Activated naive CD4-positive, alpha-beta T cell treated with anti-CD3 and anti-CD28 coated beads, Interleukin-2, amount 50 U/mL, for 72 hours (primary cell): ENCODE measurements around the gene SLC6A20. TPM values are rescaled to one million over a fixed set of nuclear protein-coding genes. Genes with fewer than 3 reads are reported as not detected.

Experiments
- ATAC-seq, 2 donors: fragments of 150-1000 bp; cut with Tn5 transposase; 2 replicates each; pipeline ENCODE4 v1.10.0; 2021; ENCODE audit warnings: mild to moderate bottlenecking in 2 of 2, moderate library complexity in 2 of 2
- DNase-seq, 2 donors: peaks; one replicate each; pipeline ENCODE4 v3.0.0; 2021 to 2022; ENCODE audit warnings: low spot score in 2 of 2
- H3K27ac Mint-ChIP-seq, 2 donors: one replicate each; pipeline ENCODE4 v1.8.0; 2022; ENCODE audit warnings: mild to moderate bottlenecking in 2 of 2, mixed read lengths in 2 of 2
- H3K36me3 Mint-ChIP-seq, 2 donors: one replicate each; pipeline ENCODE4 v1.8.0; 2022; ENCODE audit warnings: mixed read lengths in 2 of 2
- H3K9me3 Mint-ChIP-seq, 2 donors: one replicate each; pipeline ENCODE4 v1.8.0; 2022; ENCODE audit warnings: mixed read lengths in 2 of 2
- total RNA-seq, 2 donors: library from RNA; stranded (reverse); gene quantifications; one replicate each; pipeline ENCODE4 v1.2.3, GENCODE V29; 2022

Gene SLC6A20
- total RNA-seq, 2 donors from 2014 or later = not detected

DNA sequence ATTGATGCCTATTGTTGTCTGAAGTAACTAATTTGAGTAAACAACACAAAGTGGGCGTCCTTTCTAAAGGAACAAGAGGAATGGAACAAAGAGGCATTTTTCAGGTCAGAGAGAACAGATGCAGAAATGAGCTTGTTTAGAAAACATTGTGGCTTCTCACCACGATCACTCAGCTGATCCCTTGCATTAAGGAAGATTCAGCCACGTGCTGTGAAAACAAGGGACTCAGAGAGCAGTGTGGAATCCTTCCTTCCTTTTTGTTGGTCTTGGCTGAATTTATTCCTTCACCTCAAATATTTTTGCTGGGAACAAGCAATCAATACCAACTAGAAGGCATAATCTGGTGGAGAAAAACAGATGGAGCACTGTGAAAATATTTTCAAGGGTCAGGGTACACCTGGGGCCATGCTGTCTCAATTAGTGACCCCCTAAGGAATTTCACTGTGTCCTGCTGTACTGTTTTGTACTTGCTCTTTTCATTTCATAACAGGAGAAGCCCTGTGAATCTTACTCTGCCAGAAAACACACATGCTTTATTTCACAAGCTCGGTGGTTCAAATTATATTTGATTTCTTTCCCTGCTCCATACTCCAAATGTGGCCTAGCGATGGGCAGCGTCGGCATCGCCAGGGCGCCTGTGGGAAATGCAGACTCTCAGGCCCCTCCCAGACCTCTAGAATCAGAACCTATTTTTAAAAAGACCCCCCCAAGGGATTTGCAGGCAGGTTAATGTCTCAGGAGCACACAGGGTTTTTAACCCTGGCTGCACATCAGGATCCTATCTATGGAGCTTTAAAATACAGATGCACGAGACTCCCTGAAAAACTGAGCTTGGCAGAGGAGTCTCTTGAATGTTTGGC, 11.6 kb upstream of the SLC6A20 start:
- no peak overlapping the region for H3K27ac Mint-ChIP-seq
- H3K9me3 Mint-ChIP-seq = no peaks in the 10 kb centered on the region

DNA sequence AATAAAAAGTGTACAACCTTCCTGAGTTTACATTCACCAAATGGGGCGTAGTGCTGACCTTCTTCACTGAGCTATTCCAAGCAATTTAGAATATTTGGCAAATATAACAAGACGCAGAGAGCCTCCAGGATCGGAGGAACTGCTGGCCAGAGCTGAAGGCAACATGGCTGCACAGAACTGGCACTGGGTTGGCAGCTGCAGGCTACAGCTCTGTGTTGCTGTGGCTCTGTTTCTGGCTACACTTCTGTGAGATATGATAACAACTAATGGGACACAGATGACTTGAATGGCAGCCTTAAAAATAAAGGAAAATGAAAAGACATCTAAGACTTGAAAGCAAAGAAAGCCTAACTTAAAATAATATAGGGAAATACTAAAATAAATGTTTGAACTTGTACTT, 10.8 kb upstream of the SLC6A20 start:
- Mint-ChIP-seq H3K36me3 (no peaks in the 10 kb centered on the region), H3K9me3 (no peaks in the 10 kb centered on the region), H3K27ac (no peak overlapping the region)
- DNase-seq = no peak
- no peak for ATAC-seq

More for the DNA sequence above, 11.6 kb upstream of the SLC6A20 start:
- no peak for DNase-seq
- H3K36me3 Mint-ChIP-seq = no peaks in the 10 kb centered on the region
- ATAC-seq = no peak

DNA sequence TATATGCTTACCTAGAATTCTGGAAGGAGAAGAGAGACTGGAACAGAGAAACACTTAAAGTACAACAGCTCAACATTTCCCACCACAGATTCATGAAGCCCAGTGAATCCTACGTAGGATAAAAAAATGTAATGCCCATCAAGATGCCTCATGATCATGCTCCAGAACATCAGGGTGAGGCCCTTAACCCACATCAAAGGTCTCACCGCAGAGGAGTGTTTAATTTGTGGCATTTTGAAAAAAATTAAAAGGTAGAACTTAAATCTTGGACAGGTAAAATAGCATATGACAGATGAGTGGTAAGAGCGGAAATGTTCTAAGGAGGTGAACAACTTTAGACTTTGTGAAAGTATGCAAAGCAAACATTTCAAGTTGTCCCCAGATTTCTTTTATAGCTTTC, 9.7 kb upstream of the SLC6A20 start:
- Mint-ChIP-seq H3K27ac (no peak overlapping the region), H3K36me3 (no peaks in the 10 kb centered on the region), H3K9me3 (no peaks in the 10 kb centered on the region)
- DNase-seq (no peak), ATAC-seq (no peak)

DNA sequence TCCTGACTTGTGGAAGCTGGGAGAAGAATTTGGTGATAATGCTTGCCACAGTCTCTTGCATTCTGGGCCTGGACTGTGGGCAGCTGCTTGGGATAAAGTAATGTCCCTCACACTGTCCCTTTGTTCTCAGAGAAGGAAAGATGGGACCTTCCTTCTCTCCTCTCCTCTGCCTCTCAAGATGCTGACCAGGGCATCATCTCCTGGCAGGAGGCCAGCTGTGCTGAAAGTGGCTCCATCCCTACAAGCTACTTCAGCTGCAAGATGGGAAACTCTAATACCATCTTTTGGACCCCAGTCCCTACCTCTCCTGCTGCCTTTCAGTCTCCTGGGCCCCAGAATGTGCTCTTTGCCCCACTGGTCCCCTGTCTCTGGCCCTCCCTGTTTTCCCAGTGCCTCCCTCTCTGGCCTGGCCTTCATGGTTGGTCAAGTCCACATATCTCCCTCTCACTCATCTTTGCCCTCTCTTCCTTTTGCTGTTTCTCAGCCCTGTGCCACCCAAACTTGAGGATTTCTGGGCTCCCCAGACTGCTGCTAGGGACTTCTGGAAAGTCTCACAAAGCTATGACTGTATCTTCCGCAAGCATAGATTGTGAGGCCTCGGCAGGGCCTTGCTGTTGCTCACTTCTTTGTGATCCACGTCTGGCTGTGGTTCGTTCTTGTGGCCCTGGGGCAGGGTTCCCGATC, 7.1 kb upstream of the SLC6A20 start:
- Mint-ChIP-seq H3K27ac (no peak overlapping the region), H3K36me3 (no peaks in the 10 kb centered on the region), H3K9me3 (no peaks in the 10 kb centered on the region)
- DNase-seq (no peak), ATAC-seq (no peak)

DNA sequence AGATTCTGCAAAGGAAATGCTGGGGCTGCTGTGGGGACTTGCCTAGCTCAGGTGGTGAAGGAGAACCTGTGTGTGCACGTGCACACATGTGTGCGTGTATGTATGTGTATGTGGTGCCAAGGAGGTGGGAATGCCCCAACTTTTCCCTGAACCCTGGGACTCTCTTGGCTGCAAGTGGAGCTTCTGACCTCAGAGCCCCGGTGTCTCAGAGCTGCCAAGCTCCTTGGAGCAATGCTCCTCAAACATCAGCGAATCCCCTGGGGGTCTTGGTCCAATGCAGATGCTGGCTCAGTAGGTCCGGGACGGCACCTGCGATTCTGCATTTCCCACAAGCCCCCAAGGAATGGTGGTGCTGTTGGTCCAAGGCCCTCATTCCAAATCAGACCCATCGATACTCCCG, 5.8 kb upstream of the SLC6A20 start:
- no peak for DNase-seq
- Mint-ChIP-seq H3K9me3 (no peaks in the 10 kb centered on the region), H3K27ac (no peak overlapping the region), H3K36me3 (no peaks in the 10 kb centered on the region)
- ATAC-seq = no peak

DNA sequence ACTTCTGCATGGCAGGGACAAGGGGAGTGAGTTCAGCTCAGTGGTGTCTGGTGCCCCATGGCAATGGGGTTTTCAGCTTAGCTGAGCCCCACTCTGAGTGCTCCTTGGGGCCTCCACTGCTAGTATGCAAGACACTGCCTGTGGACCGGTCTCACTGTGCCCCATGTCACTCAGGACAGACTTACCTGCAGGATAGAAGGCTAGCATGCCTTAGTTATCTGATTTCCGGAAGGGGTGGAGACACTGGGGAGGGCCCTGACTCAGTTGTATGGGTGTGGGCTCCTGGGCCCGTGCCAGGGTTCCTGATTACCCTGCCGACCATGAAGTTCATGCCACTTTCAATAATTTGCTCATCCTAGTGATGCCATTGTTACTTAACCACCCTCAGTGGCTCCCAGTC, 4.3 kb upstream of the SLC6A20 start:
- no peak for ATAC-seq
- H3K27ac Mint-ChIP-seq = no peak overlapping the region
- DNase-seq = no peak
- H3K36me3 Mint-ChIP-seq = peaks cover 0 to under 1% of the 10 kb centered on the region in 2 donors
- no peaks in the 10 kb centered on the region for H3K9me3 Mint-ChIP-seq

DNA sequence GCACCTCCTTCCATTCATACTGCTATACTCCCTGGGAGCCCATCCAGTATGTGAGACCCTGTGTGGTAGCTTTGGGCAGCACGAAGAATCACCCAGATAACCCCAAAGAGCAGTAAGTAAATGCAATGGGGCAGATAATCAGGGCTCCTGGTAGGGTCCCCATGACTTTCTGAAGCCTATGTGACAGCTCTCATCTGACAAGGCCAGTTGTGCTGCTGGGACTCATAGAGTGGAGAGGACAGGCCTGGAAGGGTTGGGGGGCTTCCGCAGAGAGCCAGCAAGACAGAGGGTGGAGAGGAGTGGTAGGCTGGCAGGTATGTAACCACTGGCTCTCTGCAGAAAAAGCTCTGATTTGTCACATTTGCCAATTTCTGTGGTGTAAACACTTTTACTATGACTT, 3.2 kb upstream of the SLC6A20 start:
- DNase-seq = no peak
- peaks cover 0 to 6% of the 10 kb centered on the region in 2 donors for H3K36me3 Mint-ChIP-seq
- H3K9me3 Mint-ChIP-seq = no peaks in the 10 kb centered on the region
- no peak overlapping the region for H3K27ac Mint-ChIP-seq
- no peak for ATAC-seq

DNA sequence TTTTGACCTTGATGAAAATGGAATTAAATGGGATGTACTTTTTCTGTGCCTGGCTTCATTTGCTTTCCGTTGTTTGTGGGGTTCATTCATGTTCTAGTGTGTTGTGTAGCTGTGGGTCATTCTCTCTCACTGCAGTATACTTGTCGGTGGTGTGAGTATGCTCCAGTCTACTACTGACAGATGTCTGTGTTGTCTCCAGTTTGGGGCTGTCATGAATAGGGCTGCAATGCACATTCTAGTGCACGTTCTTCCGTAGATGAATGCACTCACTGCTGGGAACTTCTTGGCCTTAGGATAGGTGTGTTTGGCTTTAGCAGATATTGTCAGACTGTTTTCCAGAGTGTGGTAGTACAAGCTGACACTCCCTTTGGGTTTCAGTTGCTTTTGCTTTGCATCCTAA, 1.7 kb upstream of the SLC6A20 start:
- DNase-seq (no peak), ATAC-seq (no peak)
- Mint-ChIP-seq H3K27ac (no peak overlapping the region), H3K36me3 (peaks cover 0 to 6% of the 10 kb centered on the region in 2 donors), H3K9me3 (no peaks in the 10 kb centered on the region)

DNA sequence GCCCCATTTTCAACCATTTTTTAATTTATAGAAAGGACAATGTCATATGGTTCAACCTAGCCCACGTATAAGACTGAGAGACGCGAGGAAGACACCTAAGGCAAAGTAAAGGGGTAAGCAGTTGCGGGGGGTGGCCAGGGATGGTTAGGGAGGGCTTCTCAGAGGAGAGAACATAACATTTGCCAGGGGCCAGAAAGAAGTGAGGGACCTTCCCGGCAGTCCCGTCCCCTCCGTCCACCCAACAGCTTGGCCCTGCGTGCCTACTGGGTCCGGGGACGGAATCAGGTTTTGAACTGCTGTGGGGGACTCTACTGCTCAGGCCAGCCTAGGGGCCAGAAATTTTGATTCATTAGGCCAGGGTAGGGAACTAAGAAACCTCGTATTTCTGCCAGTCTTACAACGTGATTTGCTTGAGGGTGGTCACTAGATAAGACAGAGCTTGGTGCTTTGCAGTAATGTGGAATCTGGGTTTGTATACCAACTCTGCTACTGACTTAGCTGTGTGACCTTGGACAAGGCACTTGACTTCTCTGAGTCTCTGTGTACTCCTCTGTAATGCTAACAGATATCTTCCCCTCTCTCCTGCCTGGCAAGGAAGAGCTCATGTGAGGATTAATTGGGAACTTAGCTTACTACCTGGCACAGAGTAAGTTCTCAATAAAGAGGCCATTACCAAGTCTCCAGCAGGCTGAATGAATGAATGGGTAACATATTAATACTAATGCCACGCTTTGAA, 734 bp upstream of the SLC6A20 start:
- H3K36me3 Mint-ChIP-seq = peaks cover 0 to 6% of the 10 kb centered on the region in 2 donors
- no peak overlapping the region for H3K27ac Mint-ChIP-seq
- DNase-seq (no peak), ATAC-seq (no peak)
- no peaks in the 10 kb centered on the region for H3K9me3 Mint-ChIP-seq

DNA sequence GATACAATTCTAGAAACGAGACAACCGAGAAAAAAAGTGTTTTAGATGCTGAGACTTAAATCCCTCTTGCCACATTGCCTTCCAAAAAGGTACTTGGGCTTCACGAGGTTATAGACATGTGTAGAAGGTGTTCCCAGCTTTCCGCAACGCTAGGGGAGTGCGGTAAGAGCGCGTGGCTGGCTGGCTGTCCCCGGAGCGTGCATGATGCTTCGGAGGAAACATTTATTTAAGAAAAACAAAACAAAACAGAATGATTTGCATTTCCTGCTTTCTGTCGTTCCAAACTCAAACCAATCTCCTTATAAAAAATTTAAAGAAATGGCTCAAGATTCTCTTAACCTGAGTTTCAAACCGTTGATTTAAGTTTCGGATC, 841 bp downstream of the SLC6A20 start:
- DNase-seq (no peak), ATAC-seq (no peak)
- Mint-ChIP-seq H3K27ac (no peak overlapping the region), H3K9me3 (peaks cover 4% of the 10 kb centered on the region in 2 donors), H3K36me3 (peaks cover 5 to 10% of the 10 kb centered on the region in 2 donors)

DNA sequence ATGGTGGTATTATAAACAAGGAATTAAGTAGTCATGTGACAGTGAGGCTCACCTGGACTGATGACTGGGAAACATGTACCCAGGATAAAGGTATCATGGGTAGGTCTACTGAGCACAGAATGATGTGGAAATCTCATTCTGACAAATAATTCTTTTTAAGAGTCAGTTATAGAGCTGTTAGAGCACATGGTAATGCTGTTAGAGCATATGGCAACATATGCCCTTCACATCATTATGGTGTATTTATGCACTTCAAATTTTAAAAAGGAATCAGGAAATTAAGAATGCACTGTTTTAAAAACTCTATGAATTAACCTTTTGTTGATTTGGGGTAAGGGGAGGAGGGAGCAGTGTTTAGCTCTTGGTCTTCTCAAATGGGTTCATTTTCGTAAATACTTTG, 1.7 kb downstream of the SLC6A20 start:
- Mint-ChIP-seq H3K27ac (no peak overlapping the region), H3K36me3 (peaks cover 13% of the 10 kb centered on the region in 2 donors), H3K9me3 (peaks cover 4 to 11% of the 10 kb centered on the region in 2 donors)
- ATAC-seq (no peak), DNase-seq (no peak)

DNA sequence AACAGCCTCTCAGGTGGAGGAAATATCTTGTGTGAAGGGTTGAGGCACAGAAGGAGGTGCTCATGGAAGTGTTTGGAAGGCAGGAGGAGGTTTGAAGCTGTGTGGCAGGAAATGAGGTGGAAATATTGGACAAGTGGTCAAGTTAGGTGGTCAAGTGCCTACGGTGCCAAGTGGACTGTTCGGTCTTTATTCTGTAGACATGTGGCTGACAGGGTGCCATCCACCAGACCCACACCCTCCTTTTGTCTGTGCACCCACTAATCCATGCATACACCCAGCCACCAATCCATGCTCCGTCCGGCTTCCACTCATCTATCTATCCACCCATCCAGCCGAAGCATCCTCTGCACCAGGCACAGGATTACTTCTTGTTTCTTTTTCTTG, 2.2 kb downstream of the SLC6A20 start:
- Mint-ChIP-seq H3K36me3 (peaks cover 13% of the 10 kb centered on the region in 2 donors), H3K27ac (no peak overlapping the region), H3K9me3 (peaks cover 4 to 12% of the 10 kb centered on the region in 2 donors)
- no peak for DNase-seq
- no peak for ATAC-seq

DNA sequence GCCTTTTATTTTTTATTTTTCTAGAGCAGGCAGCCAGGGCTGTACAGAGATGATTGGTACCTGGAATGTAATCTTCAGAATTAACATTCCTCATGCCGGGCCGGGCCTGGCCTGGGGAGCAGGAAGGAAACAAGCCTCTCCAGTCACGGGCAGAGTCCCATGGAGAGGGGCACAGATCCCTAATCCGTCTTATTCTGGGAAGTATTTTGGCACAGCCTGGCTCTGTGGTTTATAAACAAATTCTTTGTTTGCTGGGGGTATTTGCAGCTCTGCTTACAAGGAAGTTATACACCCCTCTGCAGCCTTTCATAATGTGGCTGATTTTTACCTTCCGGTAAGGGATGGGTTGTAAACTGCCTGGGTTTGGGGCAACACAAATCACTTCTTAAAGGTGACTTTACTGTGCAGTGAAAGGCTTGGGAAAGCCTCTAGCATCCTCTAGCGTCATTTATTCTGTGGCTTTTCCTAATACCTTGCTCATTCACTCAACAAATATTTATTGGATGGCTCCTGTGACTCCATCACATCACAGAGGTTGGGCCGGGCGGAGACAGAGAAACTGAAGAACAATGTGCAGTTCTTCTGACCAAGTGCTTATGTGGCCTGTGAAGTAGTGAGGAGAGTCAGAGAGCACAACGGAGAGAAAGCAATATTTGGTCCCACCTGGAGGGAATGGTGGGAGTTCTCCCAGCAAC, 2.7 kb downstream of the SLC6A20 start:
- no peak for ATAC-seq
- peaks cover 13 to 17% of the 10 kb centered on the region in 2 donors for H3K36me3 Mint-ChIP-seq
- H3K27ac Mint-ChIP-seq = no peak overlapping the region
- peaks cover 4 to 17% of the 10 kb centered on the region in 2 donors for H3K9me3 Mint-ChIP-seq
- DNase-seq = no peak

DNA sequence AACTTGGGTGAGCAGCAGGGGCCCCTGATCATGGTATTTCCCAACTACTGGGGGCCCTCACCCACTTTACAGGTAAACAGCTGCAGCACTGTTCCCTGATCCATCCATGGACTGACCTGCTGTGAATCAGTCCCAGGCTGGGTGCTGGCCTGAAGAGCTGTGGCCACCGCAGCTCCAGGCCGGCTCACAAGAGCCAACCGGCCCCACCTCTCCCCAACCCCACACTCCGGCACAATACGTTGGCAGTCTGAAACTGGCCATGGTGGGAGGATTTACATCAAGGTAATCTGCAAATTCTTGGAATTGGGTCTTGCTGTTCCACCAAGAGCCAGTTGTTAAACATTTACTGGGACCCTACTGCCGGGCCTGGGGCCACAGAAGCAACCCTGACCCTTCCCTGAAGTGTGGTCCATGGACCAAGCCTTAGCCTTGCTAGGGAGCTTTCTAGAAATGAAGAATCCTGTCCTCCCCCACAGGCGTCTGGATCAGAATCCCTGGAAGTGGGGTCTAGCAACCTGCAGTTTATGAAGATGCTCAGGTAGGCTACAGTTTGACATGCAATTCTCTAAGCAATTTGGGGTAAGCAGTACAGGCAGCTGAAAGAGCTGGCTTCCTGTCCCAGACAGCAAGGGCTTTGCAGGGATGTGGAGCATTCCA, 3.7 kb downstream of the SLC6A20 start:
- Mint-ChIP-seq H3K9me3 (peaks cover 4 to 17% of the 10 kb centered on the region in 2 donors), H3K36me3 (peaks cover 13 to 17% of the 10 kb centered on the region in 2 donors), H3K27ac (no peak overlapping the region)
- DNase-seq (no peak), ATAC-seq (no peak)

DNA sequence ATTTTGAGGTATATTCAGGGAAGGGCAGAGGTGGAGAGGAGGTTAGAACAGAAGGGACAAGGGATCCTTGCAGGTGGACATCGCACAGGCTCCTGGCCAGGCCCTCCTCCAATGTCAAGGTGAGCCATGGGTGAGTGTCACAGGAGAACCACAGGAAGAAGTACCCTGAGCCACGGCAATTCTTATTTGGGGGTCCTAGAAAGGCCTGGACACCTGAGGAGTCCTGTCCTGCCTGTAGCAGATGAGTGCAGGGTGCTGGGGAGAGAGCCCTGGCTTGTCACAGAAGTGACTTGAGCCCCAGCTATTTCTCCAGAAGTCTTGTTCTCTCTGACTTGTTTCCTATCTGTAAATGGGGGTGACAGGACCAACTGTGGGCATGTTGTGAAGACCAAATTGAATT, 4.3 kb downstream of the SLC6A20 start:
- no peak for DNase-seq
- H3K36me3 Mint-ChIP-seq = peaks cover 13 to 17% of the 10 kb centered on the region in 2 donors
- no peak for ATAC-seq
- no peak overlapping the region for H3K27ac Mint-ChIP-seq
- H3K9me3 Mint-ChIP-seq = peaks cover 4 to 17% of the 10 kb centered on the region in 2 donors

DNA sequence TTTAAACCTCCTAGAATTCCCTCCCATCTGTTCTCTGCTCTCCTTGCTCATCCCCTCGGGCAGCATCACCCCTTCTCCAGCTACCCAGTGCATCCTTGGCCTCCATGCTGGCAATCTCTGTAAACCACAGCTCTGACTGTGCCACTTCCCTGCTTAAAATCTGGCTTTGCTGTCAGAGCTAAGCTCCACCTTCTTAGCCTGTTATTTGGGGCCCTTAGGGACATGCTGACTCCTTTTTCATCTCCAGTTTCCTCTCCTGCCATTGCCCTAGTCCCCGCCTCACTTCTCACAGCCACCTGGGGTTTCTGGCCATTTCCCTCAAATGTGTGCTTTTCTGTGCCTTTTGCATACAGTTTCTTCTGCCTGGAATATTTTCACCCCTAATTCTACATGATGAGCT, 5.7 kb downstream of the SLC6A20 start:
- Mint-ChIP-seq H3K36me3 (peaks cover 12 to 17% of the 10 kb centered on the region in 2 donors), H3K27ac (no peak overlapping the region), H3K9me3 (peaks cover 4 to 17% of the 10 kb centered on the region in 2 donors)
- ATAC-seq (no peak), DNase-seq (no peak)
